Tongue (tissue), 2 donors: ENCODE measurements around the gene CAMKK2. TPM values are rescaled to one million over a fixed set of nuclear protein-coding genes. Genes with fewer than 3 reads are reported as not detected.
"Not testable (repeated sequence)": the region's sequence is repeated elsewhere in the genome, so short reads cannot be mapped to it uniquely, and the experiment has no call there.

ENCODE experiments used
- DNase-seq: peaks from one replicate; pipeline ENCODE4 v3.0.0-alpha.2; 2015
- total RNA-seq: library from RNA; depleted of rRNA; stranded (reverse); fragments of >200 nt; gene quantifications from one replicate; pipeline ENCODE4 v1.2.3, GENCODE V29; 2014

The CAMKK2 gene
- total RNA-seq, 1 donor from 2014 or later = 16.8 TPM

- DNase-seq = no peak
Measured at GRCh38 chr12:121279071-121279375, 17.5 kb downstream of the CAMKK2 start.

- DNase-seq = no peak
Measured at GRCh38 chr12:121278169-121279070, 18.1 kb downstream of the CAMKK2 start.

- no peak for DNase-seq
Measured at GRCh38 chr12:121277374-121277759, 19.1 kb downstream of the CAMKK2 start.

- no peak for DNase-seq
Measured at GRCh38 chr12:121274036-121274763, 22.3 kb downstream of the CAMKK2 start.

- DNase-seq = no peak
Measured at GRCh38 chr12:121273364-121273896, 23.1 kb downstream of the CAMKK2 start.

GRCh38 chr12:121267822-121268221 lies 28.7 kb downstream of the CAMKK2 start:
- no peak for DNase-seq

GRCh38 chr12:121264951-121265515 lies 31.5 kb downstream of the CAMKK2 start:
- DNase-seq = no peak

GRCh38 chr12:121264135-121264534 lies 32.4 kb downstream of the CAMKK2 start:
- no peak for DNase-seq

- no peak for DNase-seq
Measured at GRCh38 chr12:121263206-121263935, 33.1 kb downstream of the CAMKK2 start.

- no peak for DNase-seq
Measured at GRCh38 chr12:121261398-121261797, 35.1 kb downstream of the CAMKK2 start.

GRCh38 chr12:121260091-121260490 lies 36.4 kb downstream of the CAMKK2 start:
- DNase-seq = no peak

- DNase-seq = no peak
Measured at GRCh38 chr12:121259074-121259473, 37.4 kb downstream of the CAMKK2 start.

GRCh38 chr12:121257704-121258449 lies 38.6 kb downstream of the CAMKK2 start:
- DNase-seq = not testable (repeated sequence)

- no peak for DNase-seq
Measured at GRCh38 chr12:121255433-121255832, 41.1 kb downstream of the CAMKK2 start.

GRCh38 chr12:121253638-121254335 lies 42.7 kb downstream of the CAMKK2 start:
- no peak for DNase-seq

GRCh38 chr12:121252712-121253345 lies 43.7 kb downstream of the CAMKK2 start:
- DNase-seq = no peak

- DNase-seq = no peak
Measured at GRCh38 chr12:121251838-121252237, 44.7 kb downstream of the CAMKK2 start.

- no peak for DNase-seq
Measured at GRCh38 chr12:121250359-121250758, 46.1 kb downstream of the CAMKK2 start.

GRCh38 chr12:121248622-121249021 lies 47.9 kb downstream of the CAMKK2 start:
- no peak for DNase-seq

GRCh38 chr12:121246893-121247557 lies 49.5 kb downstream of the CAMKK2 start:
- DNase-seq = no peak
